ENCODE measurements around the gene GGTA1.
"Not testable (repeated sequence)": the region's sequence is repeated elsewhere in the genome, so short reads cannot be mapped to it uniquely, and the experiment has no call there.

Gene GGTA1

DNA sequence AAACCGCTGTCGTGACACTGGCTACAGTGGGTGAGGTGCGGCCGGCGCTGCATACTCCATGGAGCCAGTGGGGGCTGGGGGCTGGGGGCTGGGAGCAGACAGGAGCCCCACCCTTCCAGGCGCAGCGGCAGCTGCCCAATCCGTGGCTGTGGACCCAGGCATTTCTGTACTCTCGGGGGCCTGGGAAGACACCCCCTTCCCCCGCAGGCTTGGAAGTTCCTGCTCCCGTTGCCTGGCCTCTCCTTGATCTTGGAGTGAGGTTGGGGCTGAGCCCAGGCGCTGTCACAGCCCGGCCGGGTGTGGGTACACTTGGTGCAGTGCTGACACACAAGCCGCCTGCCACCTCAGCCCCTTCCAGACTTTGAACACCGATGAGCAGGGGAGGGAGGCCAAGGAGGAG, 27.7 kb upstream of the GGTA1 start:
- Histone ChIP-seq H3K27ac (ENCODE audit: low read depth, low read length) (no peak overlapping the region), H3K4me3 (ENCODE audit: low read depth in 1 of 2, low read length in 2 of 2) (no peak overlapping the region), H3K4me1 (ENCODE audit: insufficient read depth, low read length) (peaks cover 13% of the 10 kb centered on the region), H3K9me3 (ENCODE audit: low read length) (no peaks in the 10 kb centered on the region), H3K27me3 (ENCODE audit: control insufficient read depth in 1 of 2, insufficient read depth in 2 of 2, low read length in 2 of 2) (no peaks in the 10 kb centered on the region), H3K36me3 (ENCODE audit: insufficient read depth, low read length) (no peaks in the 10 kb centered on the region), H3K9ac (ENCODE audit: low read length) (no peak overlapping the region)

DNA sequence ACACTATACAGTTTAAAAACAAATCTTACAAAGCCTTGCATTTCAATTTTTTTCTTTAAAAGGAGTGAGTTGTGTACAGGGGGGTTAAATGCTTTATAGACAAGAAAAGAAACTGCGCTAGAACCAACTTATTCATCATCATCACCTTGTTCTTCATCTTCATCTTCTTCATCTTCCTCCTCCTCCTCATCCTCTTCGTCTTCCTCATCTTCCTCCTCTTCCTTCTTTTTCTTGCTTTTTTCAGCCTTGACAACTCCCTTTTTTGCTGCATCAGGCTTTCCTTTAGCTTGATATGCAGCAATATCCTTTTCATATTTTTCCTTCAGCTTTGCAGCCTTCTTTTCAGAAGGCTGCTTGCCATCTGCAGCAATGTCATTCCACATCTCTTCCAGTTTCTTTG, 20.0 kb upstream of the GGTA1 start:
- not testable (repeated sequence) for H3K9me3 ChIP-seq (ENCODE audit: low read length); H3K27ac ChIP-seq (ENCODE audit: low read depth, low read length); H3K9ac ChIP-seq (ENCODE audit: low read length); H3K4me1 ChIP-seq (ENCODE audit: insufficient read depth, low read length); H3K4me3 ChIP-seq (ENCODE audit: low read depth in 1 of 2, low read length in 2 of 2); H3K27me3 ChIP-seq (ENCODE audit: control insufficient read depth in 1 of 2, insufficient read depth in 2 of 2, low read length in 2 of 2); H3K36me3 ChIP-seq (ENCODE audit: insufficient read depth, low read length)

DNA sequence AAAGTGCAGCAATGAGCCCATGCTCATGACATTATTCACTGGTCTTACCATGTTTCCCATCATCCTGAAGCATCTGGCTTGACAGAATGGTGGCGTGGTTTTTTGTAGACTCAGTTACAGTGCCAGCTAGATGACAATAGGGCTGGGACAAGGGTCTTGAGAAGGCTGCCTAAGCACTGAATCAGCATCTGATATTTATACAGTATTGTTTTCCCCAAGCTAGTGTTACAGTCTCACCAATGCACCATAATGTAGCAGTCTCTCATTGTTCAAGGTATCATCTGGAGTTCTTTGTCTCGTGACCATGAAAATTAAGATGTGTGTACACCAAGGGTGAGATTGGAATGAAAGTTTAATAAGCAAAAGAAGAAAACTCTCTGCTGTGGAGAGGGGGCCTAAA, 19.0 kb upstream of the GGTA1 start:
- no peaks in the 10 kb centered on the region for H3K4me1 ChIP-seq (ENCODE audit: insufficient read depth, low read length)
- no peaks in the 10 kb centered on the region for H3K36me3 ChIP-seq (ENCODE audit: insufficient read depth, low read length)
- H3K9me3 ChIP-seq (ENCODE audit: low read length), result no peaks in the 10 kb centered on the region
- H3K27ac ChIP-seq (ENCODE audit: low read depth, low read length), result no peak overlapping the region
- H3K4me3 ChIP-seq (ENCODE audit: low read depth in 1 of 2, low read length in 2 of 2), result no peak overlapping the region
- H3K27me3 ChIP-seq (ENCODE audit: control insufficient read depth in 1 of 2, insufficient read depth in 2 of 2, low read length in 2 of 2), result no peaks in the 10 kb centered on the region
- H3K9ac ChIP-seq (ENCODE audit: low read length), result no peak overlapping the region

DNA sequence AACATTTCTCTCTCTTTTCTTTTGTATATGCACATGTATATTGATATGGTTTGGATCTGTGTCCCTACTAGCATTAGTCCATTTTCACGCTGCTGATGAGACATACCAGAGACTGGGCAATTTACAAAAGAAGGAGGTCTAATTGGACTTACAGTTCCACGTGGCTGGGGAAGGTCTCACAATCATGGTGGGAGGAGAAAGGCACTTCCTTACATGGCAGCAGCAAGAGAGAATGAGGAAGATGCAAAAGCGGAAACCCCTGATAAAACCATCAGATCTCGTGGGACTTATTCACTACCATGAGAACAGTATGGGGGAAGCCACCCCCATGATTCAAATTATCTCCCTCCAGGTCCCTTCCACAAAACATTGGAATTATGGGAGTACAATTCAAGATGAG, 13.5 kb upstream of the GGTA1 start:
- H3K36me3 ChIP-seq (ENCODE audit: insufficient read depth, low read length); H3K4me1 ChIP-seq (ENCODE audit: insufficient read depth, low read length); H3K4me3 ChIP-seq (ENCODE audit: low read depth in 1 of 2, low read length in 2 of 2); H3K27me3 ChIP-seq (ENCODE audit: control insufficient read depth in 1 of 2, insufficient read depth in 2 of 2, low read length in 2 of 2); H3K9ac ChIP-seq (ENCODE audit: low read length); H3K27ac ChIP-seq (ENCODE audit: low read depth, low read length); H3K9me3 ChIP-seq (ENCODE audit: low read length): not testable (repeated sequence)

DNA sequence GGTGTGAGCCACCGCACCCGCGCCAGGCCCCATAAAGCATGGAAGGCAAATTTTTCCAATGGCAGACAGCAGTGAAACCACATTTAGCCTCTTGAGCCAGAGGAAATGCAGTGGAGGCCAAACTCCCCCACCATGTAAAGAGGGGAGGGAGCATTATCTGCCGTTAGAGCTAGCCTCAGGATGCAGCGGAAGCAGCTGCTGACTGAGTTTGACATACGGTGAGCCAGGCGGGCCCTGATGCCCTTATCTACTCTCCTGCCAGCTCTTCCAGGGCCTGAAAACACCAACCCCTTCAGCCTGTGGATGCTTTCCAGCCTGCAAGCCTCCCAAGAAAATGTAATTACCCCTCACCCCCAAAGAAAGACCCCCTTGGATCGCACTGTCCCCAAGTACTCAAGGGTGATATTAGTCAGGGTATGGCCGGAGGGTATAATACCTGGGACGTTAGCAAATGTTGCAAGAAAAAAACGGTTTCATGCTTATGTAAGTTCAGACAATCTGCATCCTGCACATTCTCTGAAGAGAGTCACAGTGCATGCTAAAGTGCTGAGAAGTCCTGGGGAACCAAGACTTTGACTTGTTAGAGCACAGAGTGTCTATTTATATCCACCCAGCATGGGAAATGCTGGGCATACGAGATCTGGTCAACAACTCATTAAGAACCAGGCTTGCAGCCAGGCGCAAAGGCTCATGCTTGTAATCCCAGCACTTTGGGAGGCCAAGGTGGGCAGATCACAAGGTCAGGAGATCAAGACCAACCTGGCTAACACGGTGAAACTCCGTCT, 11.3 kb upstream of the GGTA1 start:
- H3K9ac ChIP-seq (ENCODE audit: low read length), result no peak overlapping the region
- H3K36me3 ChIP-seq (ENCODE audit: insufficient read depth, low read length), result no peaks in the 10 kb centered on the region
- H3K27me3 ChIP-seq (ENCODE audit: control insufficient read depth in 1 of 2, insufficient read depth in 2 of 2, low read length in 2 of 2), result no peaks in the 10 kb centered on the region
- peaks cover 7% of the 10 kb centered on the region for H3K4me1 ChIP-seq (ENCODE audit: insufficient read depth, low read length)
- H3K4me3 ChIP-seq (ENCODE audit: low read depth in 1 of 2, low read length in 2 of 2), result no peak overlapping the region
- H3K9me3 ChIP-seq (ENCODE audit: low read length), result no peaks in the 10 kb centered on the region
- no peak overlapping the region for H3K27ac ChIP-seq (ENCODE audit: low read depth, low read length)

DNA sequence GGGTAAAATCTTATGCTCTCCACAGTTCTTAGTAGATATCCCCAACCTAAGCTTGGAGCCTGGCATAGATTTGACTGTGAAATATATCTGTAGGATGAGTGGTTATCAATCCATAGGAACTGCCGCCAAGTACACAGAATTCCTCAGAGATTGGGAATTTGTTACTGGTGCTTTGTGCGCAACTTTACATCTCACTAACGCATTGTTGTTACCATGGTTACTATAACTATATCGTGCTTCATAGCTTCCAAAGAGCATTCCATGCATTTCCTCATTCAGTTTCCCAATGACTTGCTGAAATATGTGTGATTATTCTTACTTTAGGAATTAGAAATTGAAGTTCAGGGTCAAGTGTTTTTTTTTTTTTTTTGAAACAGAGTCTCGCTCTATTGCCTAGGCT, 9.5 kb upstream of the GGTA1 start:
- peaks cover 7% of the 10 kb centered on the region for H3K4me1 ChIP-seq (ENCODE audit: insufficient read depth, low read length)
- no peaks in the 10 kb centered on the region for H3K9me3 ChIP-seq (ENCODE audit: low read length)
- H3K9ac ChIP-seq (ENCODE audit: low read length), result no peak overlapping the region
- no peak overlapping the region for H3K27ac ChIP-seq (ENCODE audit: low read depth, low read length)
- H3K36me3 ChIP-seq (ENCODE audit: insufficient read depth, low read length), result no peaks in the 10 kb centered on the region
- no peak overlapping the region for H3K4me3 ChIP-seq (ENCODE audit: low read depth in 1 of 2, low read length in 2 of 2)
- H3K27me3 ChIP-seq (ENCODE audit: control insufficient read depth in 1 of 2, insufficient read depth in 2 of 2, low read length in 2 of 2), result no peaks in the 10 kb centered on the region

DNA sequence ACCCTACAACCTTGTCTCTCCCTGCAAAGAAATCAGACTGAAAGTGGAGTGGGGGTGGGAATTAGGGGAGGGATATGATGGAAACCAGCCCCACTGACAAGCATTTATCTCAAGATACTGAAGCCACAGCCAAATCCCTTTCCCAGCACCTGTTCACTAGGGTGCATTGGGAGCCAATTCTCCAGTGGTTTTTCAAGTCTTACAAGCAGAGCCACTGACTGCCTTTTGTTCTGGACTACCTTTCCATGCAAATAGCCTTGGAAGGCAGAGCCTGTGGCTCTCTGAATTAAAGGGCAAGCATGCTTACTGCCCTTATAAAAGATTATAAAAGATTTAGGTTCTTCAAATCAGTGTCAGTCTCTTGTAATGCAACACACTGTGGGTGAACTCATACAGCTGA, 8.8 kb upstream of the GGTA1 start:
- Histone ChIP-seq H3K36me3 (ENCODE audit: insufficient read depth, low read length) (no peaks in the 10 kb centered on the region), H3K9ac (ENCODE audit: low read length) (no peak overlapping the region), H3K4me1 (ENCODE audit: insufficient read depth, low read length) (peaks cover 7% of the 10 kb centered on the region), H3K4me3 (ENCODE audit: low read depth in 1 of 2, low read length in 2 of 2) (no peak overlapping the region), H3K27ac (ENCODE audit: low read depth, low read length) (no peak overlapping the region), H3K27me3 (ENCODE audit: control insufficient read depth in 1 of 2, insufficient read depth in 2 of 2, low read length in 2 of 2) (no peaks in the 10 kb centered on the region), H3K9me3 (ENCODE audit: low read length) (no peaks in the 10 kb centered on the region)

- Histone ChIP-seq H3K4me3 (ENCODE audit: low read depth in 1 of 2, low read length in 2 of 2) (no peak overlapping the region), H3K36me3 (ENCODE audit: insufficient read depth, low read length) (no peaks in the 10 kb centered on the region), H3K27me3 (ENCODE audit: control insufficient read depth in 1 of 2, insufficient read depth in 2 of 2, low read length in 2 of 2) (no peaks in the 10 kb centered on the region), H3K9ac (ENCODE audit: low read length) (no peak overlapping the region), H3K27ac (ENCODE audit: low read depth, low read length) (no peak overlapping the region), H3K9me3 (ENCODE audit: low read length) (no peaks in the 10 kb centered on the region), H3K4me1 (ENCODE audit: insufficient read depth, low read length) (peaks cover 5% of the 10 kb centered on the region)
These were observed 6.5 kb upstream of the GGTA1 start for GRCh38 chr9:121505903-121506735.

- H3K4me1 ChIP-seq (ENCODE audit: insufficient read depth, low read length), result peaks cover 15% of the 10 kb centered on the region
- H3K4me3 ChIP-seq (ENCODE audit: low read depth in 1 of 2, low read length in 2 of 2), result no peak overlapping the region
- H3K27me3 ChIP-seq (ENCODE audit: control insufficient read depth in 1 of 2, insufficient read depth in 2 of 2, low read length in 2 of 2), result peaks cover 0 to 4% of the 10 kb centered on the region in 2 donors
- H3K9me3 ChIP-seq (ENCODE audit: low read length), result no peaks in the 10 kb centered on the region
- no peaks in the 10 kb centered on the region for H3K36me3 ChIP-seq (ENCODE audit: insufficient read depth, low read length)
- no peak overlapping the region for H3K27ac ChIP-seq (ENCODE audit: low read depth, low read length)
- no peak overlapping the region for H3K9ac ChIP-seq (ENCODE audit: low read length)
These were observed 3.8 kb upstream of the GGTA1 start for GRCh38 chr9:121503444-121503843.

DNA sequence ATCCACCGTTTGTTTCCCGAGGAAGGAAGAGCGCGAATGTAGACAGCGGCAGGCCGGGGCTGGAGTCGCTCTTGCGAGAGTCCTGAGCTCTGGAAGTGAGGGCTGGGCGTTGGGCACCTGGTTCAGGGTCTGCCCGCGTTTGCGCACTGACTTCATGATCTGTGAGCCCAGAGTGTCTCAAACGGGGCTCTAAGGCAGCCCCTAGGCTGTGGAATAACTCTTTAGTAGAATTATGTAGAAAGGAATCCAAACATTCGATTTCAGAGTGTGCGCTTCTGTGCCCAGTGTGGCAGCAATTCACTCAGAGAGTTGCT, 478 bp upstream of the GGTA1 start:
- H3K9me3 ChIP-seq (ENCODE audit: low read length), result no peaks in the 10 kb centered on the region
- peak overlapping the region; percentile 62 to 83 for H3K4me3 ChIP-seq (ENCODE audit: low read depth in 1 of 2, low read length in 2 of 2)
- peak overlapping the region; percentile 49 for H3K27ac ChIP-seq (ENCODE audit: low read depth, low read length)
- H3K27me3 ChIP-seq (ENCODE audit: control insufficient read depth in 1 of 2, insufficient read depth in 2 of 2, low read length in 2 of 2), result peaks cover 0 to 15% of the 10 kb centered on the region in 2 donors
- H3K9ac ChIP-seq (ENCODE audit: low read length), result no peak overlapping the region
- H3K4me1 ChIP-seq (ENCODE audit: insufficient read depth, low read length), result peaks cover 19% of the 10 kb centered on the region
- H3K36me3 ChIP-seq (ENCODE audit: insufficient read depth, low read length), result no peaks in the 10 kb centered on the region

DNA sequence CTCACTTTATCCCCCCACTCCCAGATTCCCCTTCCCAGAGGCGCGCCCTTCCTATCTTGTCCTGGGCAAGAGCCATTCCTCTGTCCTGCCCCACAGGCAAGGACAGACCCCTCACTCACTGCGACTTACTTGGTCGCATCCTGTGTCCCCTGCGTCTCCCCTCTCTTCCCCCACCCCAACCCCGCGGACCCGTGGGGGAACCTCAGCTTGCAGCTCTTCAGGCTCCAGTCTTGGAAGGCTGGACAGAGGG, 542 bp downstream of the GGTA1 start:
- H3K4me3 ChIP-seq (ENCODE audit: low read depth in 1 of 2, low read length in 2 of 2), result peak overlapping the region; percentile 62 to 83
- H3K9ac ChIP-seq (ENCODE audit: low read length), result peak overlapping the region; percentile 20
- peaks cover 0 to 15% of the 10 kb centered on the region in 2 donors for H3K27me3 ChIP-seq (ENCODE audit: control insufficient read depth in 1 of 2, insufficient read depth in 2 of 2, low read length in 2 of 2)
- H3K36me3 ChIP-seq (ENCODE audit: insufficient read depth, low read length), result no peaks in the 10 kb centered on the region
- peaks cover 19% of the 10 kb centered on the region for H3K4me1 ChIP-seq (ENCODE audit: insufficient read depth, low read length)
- no peaks in the 10 kb centered on the region for H3K9me3 ChIP-seq (ENCODE audit: low read length)
- peak overlapping the region; percentile 49 for H3K27ac ChIP-seq (ENCODE audit: low read depth, low read length)

Data from muscle layer of colon (tissue), 2 donors.